Activated T-helper 1 cell treated with anti-CD3 and anti-CD28 coated beads, Interleukin-2, amount 50 U/mL, for 16 hours (primary cell): Measurements from ENCODE around the gene MS4A15.
"Not testable (repeated sequence)": the region's sequence is repeated elsewhere in the genome, so short reads cannot be mapped to it uniquely, and the experiment has no call there.

ENCODE experiments used
- DNase-seq, 2 donors: peaks; one replicate each; pipeline ENCODE4 v3.0.0-alpha.2; 2020; ENCODE audit warnings: low read depth in 1 of 2, low spot score in 1 of 2

MS4A15 gene

GRCh38 chr11:60801194-60801593, 44.5 kb downstream of the MS4A15 start:
- no peak for DNase-seq

- DNase-seq = no peak
Observed at GRCh38 chr11:60803273-60803936, 46.7 kb downstream of the MS4A15 start.

- no peak for DNase-seq
Observed at GRCh38 chr11:60809249-60809648, 52.6 kb downstream of the MS4A15 start.

- DNase-seq = no peak
Observed at GRCh38 chr11:60809691-60810090, 53.0 kb downstream of the MS4A15 start.

GRCh38 chr11:60810151-60810550, 53.5 kb downstream of the MS4A15 start:
- no peak for DNase-seq

- DNase-seq = no peak
Observed at GRCh38 chr11:60810569-60810968, 53.9 kb downstream of the MS4A15 start.

GRCh38 chr11:60813324-60813723, 56.7 kb downstream of the MS4A15 start:
- no peak for DNase-seq

GRCh38 chr11:60814112-60814511, 57.4 kb downstream of the MS4A15 start:
- DNase-seq = no peak

GRCh38 chr11:60816590-60817157, 60.0 kb downstream of the MS4A15 start:
- DNase-seq = no peak

GRCh38 chr11:60818057-60818456, 61.4 kb downstream of the MS4A15 start:
- DNase-seq = no peak

GRCh38 chr11:60821827-60822599, 65.3 kb downstream of the MS4A15 start:
- no peak for DNase-seq

GRCh38 chr11:60823745-60824306, 67.2 kb downstream of the MS4A15 start:
- not testable (repeated sequence) for DNase-seq

- DNase-seq = no peak
Observed at GRCh38 chr11:60825118-60825517, 68.5 kb downstream of the MS4A15 start.

GRCh38 chr11:60825790-60826189, 69.1 kb downstream of the MS4A15 start:
- DNase-seq = no peak
